SKM-1 treated with dmso at 0.1 percent for 144 hours (cell line): Measurements from ENCODE around the gene ITSN1.
"Not testable (repeated sequence)": the region's sequence is repeated elsewhere in the genome, so short reads cannot be mapped to it uniquely, and the experiment has no call there.

Source experiments
- DNase-seq: peaks from one replicate; lab custom pipeline; 2025; ENCODE audit not compliant: unreplicated experiment; lab: John Stamatoyannopoulos, UW

Gene ITSN1

DNA sequence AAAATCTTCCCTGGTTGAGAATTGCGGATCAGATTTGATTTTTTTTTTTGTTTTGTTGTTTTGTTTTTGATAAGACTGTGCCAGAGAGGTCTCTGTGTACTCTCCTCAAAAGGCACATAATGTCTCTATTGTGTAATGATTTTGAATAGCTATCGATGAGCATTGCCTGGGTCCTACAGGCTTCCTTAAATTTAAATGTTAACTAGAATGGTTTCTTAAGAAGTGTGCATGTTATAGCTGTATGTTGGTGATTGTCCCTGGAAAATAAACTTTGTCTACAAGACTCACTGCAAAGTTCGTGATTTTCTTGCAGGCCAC is 121.2 kb downstream of the ITSN1 start:
- DNase-seq, result no peak

GRCh38 chr21:33767236-33767635 is 124.9 kb downstream of the ITSN1 start:
- no peak for DNase-seq

DNA sequence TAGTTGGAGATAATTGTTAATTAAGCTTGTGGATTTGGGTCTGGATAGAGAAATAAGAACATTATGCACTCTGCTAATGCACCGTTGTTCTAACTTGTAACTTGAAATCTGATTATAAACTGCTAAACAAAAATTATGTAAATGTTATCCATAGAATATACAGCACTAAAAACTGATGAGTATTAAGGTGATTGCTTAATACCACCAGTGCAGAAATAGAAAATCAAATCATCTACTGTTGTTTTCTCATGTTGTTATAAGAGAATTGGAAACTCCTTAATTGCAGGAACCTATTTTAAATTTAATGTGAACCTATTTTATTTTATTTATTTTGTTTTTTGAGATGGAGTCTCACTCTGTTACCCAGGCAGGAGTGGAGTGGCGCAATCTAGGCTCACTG is 125.7 kb downstream of the ITSN1 start:
- no peak for DNase-seq

- DNase-seq, result no peak
These were observed 126.8 kb downstream of the ITSN1 start for GRCh38 chr21:33769057-33769456.

DNA sequence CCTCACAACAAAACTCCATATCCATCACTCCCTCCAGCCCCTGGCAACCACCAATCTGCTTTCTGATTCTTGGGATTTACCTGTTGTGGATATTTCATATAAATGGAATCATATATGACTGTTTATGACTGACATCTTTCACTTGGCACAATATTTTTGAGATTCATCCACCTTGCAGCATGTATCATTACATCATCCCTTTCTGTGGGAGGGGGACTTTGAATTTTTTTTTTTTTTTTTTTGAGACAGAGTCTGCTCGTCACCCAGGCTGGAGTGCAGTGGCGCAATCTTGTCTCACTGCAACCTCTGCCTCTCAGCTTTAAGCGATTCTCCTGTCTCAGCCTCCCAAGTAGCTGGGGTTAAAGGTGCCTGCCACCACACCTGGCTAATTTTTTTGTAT is 128.2 kb downstream of the ITSN1 start:
- DNase-seq, result no peak

- DNase-seq, result no peak
These were observed 129.7 kb downstream of the ITSN1 start for GRCh38 chr21:33771976-33772375.

DNA sequence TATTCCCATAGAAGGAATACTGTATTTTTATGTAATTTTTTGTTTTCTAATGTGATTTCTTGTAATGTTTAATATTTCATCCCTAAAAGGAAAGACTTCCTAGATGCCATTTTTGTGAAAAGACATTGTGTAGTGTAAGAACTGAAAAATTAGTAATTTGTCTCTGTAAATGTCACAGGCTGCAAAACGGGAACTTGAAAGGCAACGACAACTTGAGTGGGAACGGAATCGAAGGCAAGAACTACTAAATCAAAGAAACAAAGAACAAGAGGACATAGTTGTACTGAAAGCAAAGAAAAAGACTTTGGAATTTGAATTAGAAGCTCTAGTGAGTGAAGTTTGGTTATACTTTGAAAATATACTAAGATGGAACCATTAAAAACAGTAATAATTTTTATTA is 132.2 kb downstream of the ITSN1 start:
- no peak for DNase-seq

DNA sequence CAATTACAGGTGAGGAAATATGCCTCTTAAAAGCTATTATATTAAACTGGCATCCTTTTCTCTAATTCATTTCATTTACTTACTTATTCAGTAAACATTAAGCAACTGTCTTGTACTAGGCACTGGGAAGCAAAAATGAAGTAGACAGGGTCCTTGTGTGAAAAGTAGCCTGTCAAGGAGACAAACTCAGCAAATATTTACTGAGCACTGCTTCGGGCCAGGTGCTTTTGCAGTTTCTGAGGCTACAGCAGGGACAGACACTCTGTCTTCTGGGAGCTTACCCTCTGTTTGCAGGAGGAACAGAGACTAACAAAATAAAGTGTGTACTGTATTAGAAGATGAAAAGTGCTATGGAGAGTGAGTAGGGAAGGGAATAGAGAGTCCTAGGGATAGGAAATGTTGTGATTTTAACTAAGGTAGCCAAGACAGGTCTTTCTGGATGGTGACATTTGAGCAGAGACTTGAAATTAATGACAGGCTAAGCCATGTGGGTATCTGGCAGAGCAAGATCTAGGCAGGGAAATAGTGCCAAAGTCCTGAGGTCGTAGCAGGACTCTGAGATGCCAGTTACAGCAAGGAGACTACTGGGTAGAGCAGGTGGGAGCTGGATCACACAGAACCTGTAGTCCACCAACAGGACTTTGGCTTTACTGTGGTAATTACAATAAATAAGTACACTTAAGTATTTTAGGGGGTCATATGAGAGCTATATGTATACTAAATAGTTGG is 133.0 kb downstream of the ITSN1 start:
- no peak for DNase-seq

GRCh38 chr21:33780631-33781030 is 138.3 kb downstream of the ITSN1 start:
- DNase-seq, result no peak

- no peak for DNase-seq
These were observed 138.8 kb downstream of the ITSN1 start for GRCh38 chr21:33781121-33781520.

- DNase-seq, result no peak
These were observed 141.1 kb downstream of the ITSN1 start for GRCh38 chr21:33783187-33783979.

- DNase-seq, result no peak
These were observed 145.1 kb downstream of the ITSN1 start for GRCh38 chr21:33787431-33787830.

DNA sequence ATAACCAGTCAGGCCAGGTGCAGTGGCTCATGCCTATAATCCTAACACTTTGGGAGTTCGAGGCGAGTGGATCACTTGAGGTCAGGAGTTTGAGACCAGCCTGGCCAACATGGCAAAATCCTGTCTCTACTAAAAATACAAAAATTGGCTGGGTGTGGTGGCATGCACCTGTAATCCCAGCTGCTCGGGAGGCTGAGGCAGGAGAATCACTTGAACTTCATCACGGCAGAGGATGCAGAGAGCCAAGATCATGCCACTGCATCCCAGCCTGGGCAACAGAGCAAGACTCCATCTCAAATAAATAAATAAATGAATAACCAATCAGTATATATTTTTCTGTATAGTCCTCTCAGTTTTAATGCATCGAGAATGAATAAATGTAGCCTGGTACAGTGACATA is 146.1 kb downstream of the ITSN1 start:
- not testable (repeated sequence) for DNase-seq

- no peak for DNase-seq
These were observed 147.4 kb downstream of the ITSN1 start for GRCh38 chr21:33789697-33790096.

DNA sequence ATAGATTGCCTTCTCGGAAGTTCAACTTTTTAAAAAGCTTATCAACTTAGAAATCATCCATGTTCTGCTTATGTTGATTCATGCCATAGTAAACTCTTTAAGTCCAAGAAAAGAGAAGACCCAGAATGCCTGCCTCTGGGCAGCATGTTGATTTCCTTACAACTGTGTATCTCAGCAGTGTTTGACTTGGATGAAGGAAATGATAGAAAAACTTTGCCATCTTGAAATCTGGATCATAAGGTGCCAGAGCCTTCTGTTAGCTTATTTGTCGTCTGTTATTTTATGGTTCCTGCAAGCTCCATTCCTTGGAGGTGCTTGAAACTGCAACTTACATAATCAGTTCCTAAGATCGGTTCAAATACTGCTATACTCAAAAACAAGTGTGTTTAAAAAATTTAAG is 148.8 kb downstream of the ITSN1 start:
- DNase-seq, result no peak

DNA sequence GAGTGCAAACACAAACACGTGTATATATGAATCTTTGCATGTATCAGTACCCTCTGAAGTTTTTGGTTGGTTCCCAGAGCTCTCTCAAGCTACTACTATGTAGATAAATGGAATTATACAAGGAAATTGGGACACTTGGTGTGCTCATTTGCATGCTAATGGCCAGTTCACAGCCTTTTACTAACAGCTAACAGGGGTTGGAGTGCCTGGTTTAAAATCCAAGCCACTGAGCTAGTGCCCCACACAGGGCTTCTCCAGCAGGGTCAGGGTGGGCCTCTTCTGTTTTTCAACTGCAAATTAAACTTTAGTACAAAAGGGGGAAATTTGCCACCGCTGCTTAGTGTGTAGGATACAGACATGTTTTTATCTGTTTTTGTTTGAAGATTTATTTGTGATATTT is 152.3 kb downstream of the ITSN1 start:
- no peak for DNase-seq

- DNase-seq, result no peak
These were observed 155.3 kb downstream of the ITSN1 start for GRCh38 chr21:33797565-33797964.

DNA sequence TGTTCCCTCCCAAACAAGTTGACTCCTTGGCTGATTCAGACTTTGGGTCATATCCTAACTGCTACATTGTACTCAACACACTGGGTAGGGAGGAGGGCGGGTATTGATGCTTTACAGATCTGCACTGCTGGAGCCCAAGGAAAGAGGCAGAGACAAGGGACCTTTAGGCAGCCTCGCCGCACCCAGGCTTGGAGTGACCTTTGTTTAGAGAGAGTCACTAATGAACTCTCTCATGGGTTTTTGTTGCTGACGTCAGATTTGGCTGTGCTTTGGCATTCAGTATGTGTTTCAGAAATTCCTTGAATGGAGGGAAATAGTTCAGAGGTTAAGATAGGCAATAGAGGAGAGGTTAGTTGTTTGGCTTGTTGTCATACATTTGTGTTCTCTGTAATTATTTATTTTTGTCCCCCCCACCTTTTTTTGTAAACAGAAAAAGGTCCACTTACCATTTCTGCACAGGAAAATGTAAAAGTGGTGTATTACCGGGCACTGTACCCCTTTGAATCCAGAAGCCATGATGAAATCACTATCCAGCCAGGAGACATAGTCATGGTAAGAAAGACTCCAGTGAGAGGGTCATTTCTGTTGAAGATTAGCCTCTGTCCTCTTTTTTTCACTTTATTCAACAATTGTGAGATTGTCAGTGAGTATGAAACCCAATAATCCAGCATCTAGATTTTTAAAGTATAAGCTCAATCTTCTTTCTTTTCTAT is 157.2 kb downstream of the ITSN1 start:
- DNase-seq, result no peak

GRCh38 chr21:33800753-33801423 is 158.6 kb downstream of the ITSN1 start:
- no peak for DNase-seq

DNA sequence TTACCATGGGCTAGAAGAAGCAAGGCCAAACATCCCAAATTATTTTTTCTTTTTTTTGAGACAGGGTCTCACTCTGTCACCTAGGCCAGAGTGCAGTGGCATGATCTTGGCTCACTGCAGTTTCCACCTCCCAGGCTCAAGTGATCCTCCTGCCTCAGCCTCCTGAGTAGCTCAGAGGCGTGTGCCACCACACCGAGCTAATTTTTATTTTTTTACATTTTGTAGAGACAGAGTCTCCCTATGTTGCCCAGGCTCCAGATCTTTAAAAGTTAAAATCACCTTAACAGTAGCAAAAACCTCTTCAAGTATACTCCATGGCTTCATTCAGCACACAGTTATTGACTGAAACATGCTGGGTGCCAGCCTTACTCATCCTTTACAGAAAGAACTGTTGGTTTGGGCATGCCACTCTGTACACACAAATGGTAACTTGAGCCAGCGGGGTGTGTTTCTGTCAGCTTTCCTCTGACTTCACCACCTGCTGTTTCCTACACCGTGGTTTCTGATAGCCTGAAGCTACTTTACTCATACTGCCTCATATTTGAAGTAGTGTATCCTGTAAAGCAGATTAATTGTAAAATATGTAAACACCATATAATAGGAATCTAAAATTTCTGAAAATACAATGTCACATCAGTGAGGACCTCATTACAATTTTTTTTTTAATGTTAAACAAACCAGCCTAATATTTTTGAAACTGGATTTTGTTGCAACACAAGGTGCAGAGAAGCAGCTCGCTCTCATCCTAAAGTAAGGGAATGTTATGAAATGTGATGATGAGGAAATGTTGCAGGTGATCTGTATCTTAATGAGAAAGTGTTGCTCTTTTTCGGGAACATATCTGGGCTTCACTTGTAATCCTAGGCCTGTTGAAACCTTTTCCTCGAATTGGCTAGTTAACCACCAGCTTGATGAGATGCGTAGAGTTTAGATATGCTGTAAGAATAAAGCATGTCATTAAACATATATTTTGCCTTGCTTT is 159.4 kb downstream of the ITSN1 start:
- no peak for DNase-seq
